T47D (cell line): ENCODE results near the gene NDUFB1.

Experiments
- DNase-seq, 2 experiments: peaks; one replicate each; pipeline versions ENCODE4 v3.0.0 to v3.0.0-alpha.2; 2011 to 2012; ENCODE audit warnings: low read depth in 1 of 2, low spot score in 1 of 2
- JUND ChIP-seq: IDR thresholded peaks from 2 replicates; pipeline ENCODE4 v1.6.1; 2012; ENCODE audit warnings: low read depth
- in situ Hi-C: cut with HindIII; loops from 2 replicates; pipeline ENCODE4 v1.10.0; 2016; ENCODE audit warnings: low sequenced_read_pairs, low pct_unique_long_range_greater_than_20kb

The NDUFB1 gene

DNA sequence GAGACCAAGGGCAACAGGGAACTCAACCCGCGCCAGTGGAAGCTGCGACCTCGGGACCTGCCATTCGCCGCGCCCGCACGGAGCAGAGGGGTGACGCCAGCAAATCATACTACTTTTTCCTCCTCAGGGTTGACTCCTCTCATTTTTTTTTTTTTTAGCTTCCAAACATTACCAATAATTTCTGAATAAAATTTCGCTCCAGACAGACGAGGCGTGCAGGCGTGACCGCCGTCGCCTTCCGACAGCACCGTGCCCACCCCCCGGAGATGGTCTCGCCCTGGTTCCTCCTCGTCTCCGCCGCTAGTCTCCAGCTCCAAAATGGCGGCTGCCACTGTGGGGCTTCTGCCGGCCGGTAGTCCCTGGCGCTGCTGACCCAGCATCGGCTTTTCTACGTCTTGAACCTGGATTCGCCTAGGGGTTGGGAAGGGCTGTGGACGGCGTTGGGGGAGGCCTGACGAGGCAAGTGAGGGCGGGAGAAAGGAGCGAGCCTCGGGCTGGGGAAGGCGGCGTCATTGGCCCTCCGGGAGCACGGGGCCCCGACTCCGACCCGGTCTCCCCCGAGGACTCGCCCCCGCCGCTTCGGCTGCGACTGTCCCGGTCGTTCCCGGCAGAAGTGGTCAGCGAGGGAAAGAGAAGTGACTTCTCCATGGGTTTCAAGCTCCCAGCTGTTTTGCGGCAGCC is at the start of gene NDUFB1, which contains the start of gene CPSF2:
Gene NDUFB1, minus strand, starts transcription at position 37 of the 681 bp plus-strand sequence. CDS start 4,069 bp downstream, outside the sequence.
Gene CPSF2, plus strand, starts transcription at position 300 of the 681 bp plus-strand sequence. CDS start 9,016 bp downstream, outside the sequence.
- DNase-seq: peak; percentile 91 to 96
- in situ Hi-C loops: no loop called here
- TF ChIP-seq JUND: peak; percentile 79

GRCh38 chr14:92164958-92165357 is 43.5 kb upstream of the NDUFB1 start:
- in situ Hi-C loops: no loop called here
- TF ChIP-seq JUND: no peak

GRCh38 chr14:92161521-92161920 is 40.0 kb upstream of the NDUFB1 start:
- DNase-seq: no peak
- in situ Hi-C loops: no loop called here
- no peak for TF ChIP-seq JUND

More at GRCh38 chr14:92164958-92165357, 43.5 kb upstream of the NDUFB1 start:
- no peak for DNase-seq

GRCh38 chr14:92160619-92161018 is 39.1 kb upstream of the NDUFB1 start:
- no peak for TF ChIP-seq JUND
- DNase-seq: no peak
- in situ Hi-C loops: no loop called here

DNA sequence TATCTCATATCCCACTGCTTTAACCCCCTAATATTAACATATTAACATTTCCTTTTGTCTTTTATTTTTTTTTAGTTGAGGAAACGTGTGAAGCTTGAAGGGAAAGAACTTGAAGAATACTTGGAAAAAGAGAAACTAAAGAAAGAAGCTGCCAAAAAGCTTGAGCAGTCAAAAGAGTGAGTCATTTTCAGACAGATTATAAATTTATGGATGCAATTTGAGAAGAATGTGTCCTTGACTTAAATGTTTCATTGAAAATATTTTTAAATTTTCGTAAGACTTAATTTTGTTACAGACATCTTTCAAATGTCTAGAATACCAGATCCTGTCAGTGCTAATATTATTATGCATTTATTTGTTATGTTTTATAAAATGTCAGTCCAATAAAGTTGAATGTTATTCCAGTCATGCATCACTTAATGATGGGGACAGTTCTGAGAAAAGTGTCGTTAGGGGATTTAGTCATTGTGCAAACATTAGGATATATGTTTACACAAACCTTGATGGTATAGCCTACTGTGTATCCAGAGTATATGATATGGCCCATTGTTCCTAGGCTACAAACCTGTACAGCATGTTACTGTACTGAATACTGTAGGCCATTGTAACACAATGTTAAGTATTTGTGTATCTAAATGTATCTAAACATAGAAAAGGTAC is 32.9 kb upstream of the NDUFB1 start:
- no peak for TF ChIP-seq JUND
- no peak for DNase-seq
- in situ Hi-C loops: no loop called here

DNA sequence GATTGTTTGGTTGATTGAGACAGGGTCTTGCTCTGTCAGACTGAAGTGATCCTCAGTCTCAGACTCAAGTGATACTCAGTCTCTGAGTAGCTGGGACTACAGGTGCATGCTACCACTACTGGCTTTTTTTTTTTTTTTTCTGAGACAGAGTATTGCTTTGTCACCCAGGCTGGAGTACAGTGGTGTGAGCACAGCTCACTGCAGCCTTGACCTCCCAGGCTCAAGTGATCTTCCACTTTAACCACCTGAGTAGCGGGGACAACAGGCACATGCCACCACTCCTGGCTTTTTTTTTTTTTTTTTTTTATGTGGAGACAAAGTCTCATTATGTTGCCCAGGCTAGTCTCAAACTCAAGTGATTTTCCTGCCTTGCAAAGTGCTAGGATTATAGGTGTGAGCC is 32.1 kb upstream of the NDUFB1 start:
- no peak for TF ChIP-seq JUND
- no peak for DNase-seq
- in situ Hi-C loops: no loop called here

DNA sequence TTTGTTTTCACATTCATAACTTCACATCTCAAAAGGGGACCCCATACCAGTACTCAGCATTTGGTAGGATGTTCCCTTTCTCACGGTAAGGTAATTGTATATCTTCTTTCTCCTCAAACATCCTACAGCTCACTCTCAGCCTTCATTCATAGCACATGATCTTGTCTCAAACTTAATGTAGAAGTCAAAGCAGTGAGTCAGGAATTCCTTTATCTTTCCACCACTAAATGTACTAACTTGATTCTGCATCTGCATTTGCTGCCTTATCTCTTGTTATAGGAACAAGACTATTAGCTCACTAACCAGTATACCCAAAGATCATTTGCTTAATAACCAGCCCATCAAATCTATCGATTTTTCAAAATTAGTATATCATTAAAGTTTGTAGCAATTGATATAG is 23.2 kb upstream of the NDUFB1 start:
- TF ChIP-seq JUND: no peak
- in situ Hi-C loops: no loop called here
- DNase-seq: no peak

DNA sequence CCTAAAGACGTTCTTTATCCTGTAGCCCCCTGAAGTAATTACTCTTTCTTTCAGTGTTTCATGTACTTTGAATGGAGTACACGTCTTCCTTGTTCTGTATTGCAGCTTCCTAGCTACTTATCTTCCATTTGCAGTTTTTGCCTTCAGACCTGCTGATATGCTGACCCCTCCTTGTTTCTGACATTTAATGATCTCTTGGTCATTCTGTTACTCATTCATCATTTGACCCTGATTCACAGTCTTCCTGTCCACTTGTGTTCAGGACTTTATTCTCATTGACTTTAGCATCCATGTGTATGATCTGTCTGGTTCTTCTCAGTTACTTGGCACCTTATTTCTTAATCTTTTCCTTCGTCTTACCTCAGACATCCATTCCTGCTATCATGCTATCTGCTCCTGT is 22.5 kb upstream of the NDUFB1 start:
- no peak for DNase-seq
- in situ Hi-C loops: no loop called here
- no peak for TF ChIP-seq JUND

- TF ChIP-seq JUND: no peak
- DNase-seq: no peak
- in situ Hi-C loops: no loop called here
These were observed 21.8 kb upstream of the NDUFB1 start for GRCh38 chr14:92143309-92143708.

DNA sequence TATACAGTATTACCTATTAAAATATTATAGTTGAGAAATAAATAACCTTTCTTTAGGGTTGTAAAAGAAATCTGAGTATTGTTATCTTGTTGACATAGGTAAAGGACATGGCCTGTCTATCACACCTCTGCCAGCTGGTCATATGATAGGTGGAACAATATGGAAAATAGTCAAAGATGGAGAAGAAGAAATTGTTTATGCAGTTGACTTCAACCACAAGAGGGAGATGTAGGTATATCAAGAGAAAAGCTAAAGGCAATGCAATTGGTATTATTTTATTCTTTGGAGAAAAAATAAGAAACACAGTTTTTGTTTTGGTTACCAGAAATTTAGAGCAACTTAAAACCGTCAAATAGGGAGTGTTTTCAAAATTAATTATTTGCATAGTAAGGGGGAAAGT is 13.8 kb upstream of the NDUFB1 start:
- DNase-seq: peak in 1 of 2 experiments; percentile 55
- in situ Hi-C loops: no loop called here
- TF ChIP-seq JUND: no peak

- in situ Hi-C loops: no loop called here
- no peak for TF ChIP-seq JUND
- no peak for DNase-seq
These were observed 12.9 kb upstream of the NDUFB1 start for GRCh38 chr14:92134456-92134855.

- in situ Hi-C loops: no loop called here
- TF ChIP-seq JUND: no peak
- no peak for DNase-seq
These were observed 1.3 kb upstream of the NDUFB1 start for GRCh38 chr14:92122761-92123160.

- TF ChIP-seq JUND: no peak
- in situ Hi-C loops: no loop called here
- peak; percentile 14 to 62 for DNase-seq
These were observed 808 bp upstream of the NDUFB1 start for GRCh38 chr14:92122351-92122677.

DNA sequence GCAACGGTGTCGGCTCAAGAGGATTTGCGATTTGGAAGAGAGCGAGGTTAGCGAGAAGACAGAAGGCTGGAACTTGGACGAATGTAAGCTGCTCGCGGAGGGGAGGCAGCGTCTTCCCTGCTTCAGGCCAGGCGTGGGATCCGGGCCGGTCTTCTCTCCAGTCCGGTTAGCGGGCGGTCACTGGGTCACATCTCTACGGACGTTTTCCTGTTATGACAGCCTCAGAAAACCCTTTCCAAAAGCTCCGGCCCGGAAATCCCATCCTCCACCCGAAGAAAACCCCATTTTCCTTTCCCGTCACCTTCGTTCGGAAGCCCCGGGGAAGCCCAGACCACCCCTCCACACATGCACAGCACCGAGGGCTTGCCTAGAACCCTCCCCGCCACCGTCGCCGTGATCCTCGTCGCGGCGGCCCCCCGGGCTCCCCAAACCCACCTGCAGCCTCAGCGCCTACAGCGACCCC is 268 bp downstream of the NDUFB1 start:
- no peak for TF ChIP-seq JUND
- DNase-seq: peak in 1 of 2 experiments; percentile 47
- in situ Hi-C loops: no loop called here
